ENCODE measurements around the gene STRN3.

STRN3 gene

GRCh38 chr14:31043379-31043778, 17.2 kb upstream of the STRN3 start:
- TF ChIP-seq GATA2 (IDR thresholded peaks at IDR 0.05; ENCODE audit: low read depth, low read length): no peak
- TF ChIP-seq GATA3 (IDR thresholded peaks at IDR 0.05; ENCODE audit: low read depth, low read length): no peak

- TF ChIP-seq GATA2 (IDR thresholded peaks at IDR 0.05; ENCODE audit: low read depth, low read length): no peak
- no peak for TF ChIP-seq GATA3 (IDR thresholded peaks at IDR 0.05; ENCODE audit: low read depth, low read length)
Observed at GRCh38 chr14:31042300-31042699, 16.1 kb upstream of the STRN3 start.

GRCh38 chr14:31038521-31039166, 12.5 kb upstream of the STRN3 start:
- TF ChIP-seq GATA2 (IDR thresholded peaks at IDR 0.05; ENCODE audit: low read depth, low read length) (no peak), GATA3 (IDR thresholded peaks at IDR 0.05; ENCODE audit: low read depth, low read length) (no peak)

GRCh38 chr14:31037709-31038221, 11.6 kb upstream of the STRN3 start:
- TF ChIP-seq GATA3 (IDR thresholded peaks at IDR 0.05; ENCODE audit: low read depth, low read length): no peak
- no peak for TF ChIP-seq GATA2 (IDR thresholded peaks at IDR 0.05; ENCODE audit: low read depth, low read length)

- TF ChIP-seq GATA3 (IDR thresholded peaks at IDR 0.05; ENCODE audit: low read depth, low read length) (no peak), GATA2 (IDR thresholded peaks at IDR 0.05; ENCODE audit: low read depth, low read length) (no peak)
Observed at GRCh38 chr14:31036552-31036951, 10.4 kb upstream of the STRN3 start.

GRCh38 chr14:31030469-31030868, 4.3 kb upstream of the STRN3 start:
- TF ChIP-seq GATA2 (IDR thresholded peaks at IDR 0.05; ENCODE audit: low read depth, low read length) (no peak), GATA3 (IDR thresholded peaks at IDR 0.05; ENCODE audit: low read depth, low read length) (no peak)

- no peak for TF ChIP-seq GATA2 (IDR thresholded peaks at IDR 0.05; ENCODE audit: low read depth, low read length)
- TF ChIP-seq GATA3 (IDR thresholded peaks at IDR 0.05; ENCODE audit: low read depth, low read length): no peak
Observed at GRCh38 chr14:31029016-31029970, 3.1 kb upstream of the STRN3 start.

- TF ChIP-seq GATA2 (IDR thresholded peaks at IDR 0.05; ENCODE audit: low read depth, low read length) (no peak), GATA3 (IDR thresholded peaks at IDR 0.05; ENCODE audit: low read depth, low read length) (no peak)
Observed at GRCh38 chr14:31027847-31028246, 1.7 kb upstream of the STRN3 start.

- TF ChIP-seq GATA3 (IDR thresholded peaks at IDR 0.05; ENCODE audit: low read depth, low read length) (no peak), GATA2 (IDR thresholded peaks at IDR 0.05; ENCODE audit: low read depth, low read length) (no peak)
Observed at GRCh38 chr14:31026450-31027235, 464 bp upstream of the STRN3 start.

GRCh38 chr14:31025367-31026076, 657 bp downstream of the STRN3 start, which contains the start of gene AP4S1:
Gene AP4S1 (plus strand): TSS chr14:31025649. CDS start chr14:31066197, 40,548 bp downstream.
- TF ChIP-seq GATA2 (IDR thresholded peaks at IDR 0.05; ENCODE audit: low read depth, low read length) (no peak), GATA3 (IDR thresholded peaks at IDR 0.05; ENCODE audit: low read depth, low read length) (no peak)

- TF ChIP-seq GATA3 (IDR thresholded peaks at IDR 0.05; ENCODE audit: low read depth, low read length) (no peak), GATA2 (IDR thresholded peaks at IDR 0.05; ENCODE audit: low read depth, low read length) (no peak)
Observed at GRCh38 chr14:31024577-31025366, 1.4 kb downstream of the STRN3 start.

GRCh38 chr14:31024010-31024480, 2.1 kb downstream of the STRN3 start:
- TF ChIP-seq GATA3 (IDR thresholded peaks at IDR 0.05; ENCODE audit: low read depth, low read length) (no peak), GATA2 (IDR thresholded peaks at IDR 0.05; ENCODE audit: low read depth, low read length) (no peak)
